NCI-H187 treated with DMSO at 0.1 percent for 48 hours (cell line): Measurements from ENCODE around the gene IRS2.
"Not testable (repeated sequence)": the region's sequence is repeated elsewhere in the genome, so short reads cannot be mapped to it uniquely, and the experiment has no call there.

ENCODE experiments used
- DNase-seq: peaks from one replicate; lab custom pipeline; 2025; lab: John Stamatoyannopoulos, UW

Gene IRS2

GRCh38 chr13:109732470-109733170 is 53.8 kb downstream of the IRS2 start:
- DNase-seq, result not testable (repeated sequence)

- DNase-seq, result no peak
Measured at GRCh38 chr13:109730812-109731335, 55.5 kb downstream of the IRS2 start.

- no peak for DNase-seq
Measured at GRCh38 chr13:109728791-109729731, 57.3 kb downstream of the IRS2 start.

DNA sequence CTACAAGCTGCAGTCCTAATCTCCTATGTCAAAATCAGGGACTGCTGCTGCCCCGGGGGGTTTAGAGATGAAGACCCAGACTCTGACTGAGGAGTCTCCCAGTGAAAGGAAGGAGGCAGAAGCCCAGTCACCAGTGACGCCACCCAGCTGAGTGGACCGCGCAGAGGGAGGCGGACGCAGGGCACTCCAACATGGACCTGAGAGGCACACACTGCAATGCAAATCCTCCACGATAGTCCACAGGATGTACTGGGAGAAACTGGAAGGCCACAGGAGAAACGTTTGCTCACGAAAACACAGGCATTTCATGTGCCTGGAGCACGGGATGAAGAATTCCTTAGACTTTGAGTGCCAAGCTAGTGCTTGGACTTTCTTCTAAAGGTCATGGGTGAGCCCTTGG is 58.3 kb downstream of the IRS2 start:
- DNase-seq, result no peak

GRCh38 chr13:109727251-109727650 is 59.1 kb downstream of the IRS2 start:
- DNase-seq, result no peak

DNA sequence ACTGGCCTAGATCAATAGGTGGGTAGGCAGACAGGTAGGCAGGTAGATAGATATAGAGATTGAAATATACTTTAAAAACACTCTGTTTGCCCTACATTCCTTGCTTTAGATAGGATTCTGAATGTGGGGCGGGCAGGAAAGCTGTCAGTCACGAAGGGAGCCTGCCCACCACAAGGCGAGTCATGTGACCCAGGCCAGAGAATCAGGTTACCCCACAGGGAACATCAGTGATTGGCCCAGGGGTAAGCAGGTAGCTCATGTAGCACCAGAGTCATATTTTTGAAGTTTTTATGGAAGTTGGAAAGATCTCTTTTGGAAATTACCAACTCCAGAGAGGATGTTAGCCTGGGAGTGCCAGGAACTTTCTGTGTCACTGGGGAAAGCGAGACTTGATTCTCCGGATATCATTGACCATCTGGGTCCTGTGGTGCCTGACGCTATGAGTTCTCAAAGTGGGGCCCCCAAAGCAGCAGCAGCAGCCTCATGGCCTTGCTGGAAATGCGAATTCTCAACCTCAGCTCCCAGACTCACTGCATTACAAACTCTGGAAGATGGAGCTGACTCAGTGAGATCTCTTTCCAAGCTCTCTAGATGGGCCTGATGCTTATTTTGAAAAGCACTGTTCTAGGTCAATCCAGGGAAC is 60.3 kb downstream of the IRS2 start:
- DNase-seq, result no peak

DNA sequence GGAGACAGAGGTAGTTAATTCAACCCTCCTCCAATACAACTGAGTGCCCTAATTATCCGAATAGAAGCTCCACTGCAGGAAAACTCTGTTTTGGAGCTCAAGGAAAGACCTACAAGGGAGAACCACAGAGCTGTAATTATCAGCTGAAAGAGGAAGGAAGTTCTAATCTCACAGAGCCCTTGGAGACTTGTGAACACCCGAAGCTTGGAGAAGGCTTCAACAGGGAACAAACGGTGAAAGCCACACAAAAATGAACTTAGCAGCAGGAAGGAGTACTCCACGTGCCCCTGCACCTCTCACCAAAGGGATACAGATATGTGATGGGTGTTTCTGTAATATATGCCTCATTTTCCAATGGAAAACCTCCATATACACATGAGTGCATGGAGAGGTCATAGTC is 61.1 kb downstream of the IRS2 start:
- DNase-seq, result no peak

GRCh38 chr13:109724603-109725002 is 61.8 kb downstream of the IRS2 start:
- no peak for DNase-seq

GRCh38 chr13:109723046-109723445 is 63.3 kb downstream of the IRS2 start:
- DNase-seq, result no peak

DNA sequence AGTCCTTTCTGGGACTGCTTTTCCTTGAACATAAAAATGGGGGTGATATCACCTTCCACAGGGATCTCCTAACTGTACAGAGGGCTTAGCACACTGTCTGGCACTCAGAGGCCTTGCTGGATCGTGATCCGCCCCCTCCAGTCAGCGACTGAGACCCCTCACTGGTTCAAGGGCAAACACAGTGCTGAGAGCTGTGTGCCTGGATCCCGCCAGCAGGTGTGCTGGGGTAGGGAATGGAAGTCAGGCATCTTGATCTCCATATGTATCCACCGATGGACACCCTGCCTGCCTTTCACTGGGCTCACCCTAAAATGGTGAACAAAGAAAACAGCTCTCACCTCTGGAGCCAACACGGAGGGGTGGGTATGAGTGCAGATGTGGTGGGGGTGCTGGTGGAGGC is 64.3 kb downstream of the IRS2 start:
- no peak for DNase-seq

DNA sequence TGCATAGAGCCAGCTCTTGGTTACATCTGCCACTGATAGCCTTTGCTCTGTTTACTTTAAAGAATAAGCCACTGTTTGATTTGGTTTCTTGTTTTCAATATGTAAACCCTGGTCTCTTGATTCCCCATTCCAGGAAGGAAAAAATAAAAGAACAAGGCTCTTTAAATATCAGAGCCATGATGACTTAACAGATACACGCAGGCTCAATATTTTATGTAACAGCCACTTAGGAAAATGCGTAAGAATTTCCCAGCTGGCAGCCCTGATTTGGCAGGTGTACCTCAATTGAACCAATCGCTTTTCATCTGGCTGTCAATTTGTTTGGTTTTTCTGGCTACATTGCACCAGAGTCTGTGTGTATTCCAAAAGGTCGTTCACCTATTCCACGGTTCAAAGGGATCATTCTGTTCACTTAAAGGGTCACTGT is 65.6 kb downstream of the IRS2 start:
- no peak for DNase-seq

- DNase-seq, result no peak
Measured at GRCh38 chr13:109719962-109720646, 66.3 kb downstream of the IRS2 start.

GRCh38 chr13:109718726-109719125 is 67.7 kb downstream of the IRS2 start:
- DNase-seq, result no peak

DNA sequence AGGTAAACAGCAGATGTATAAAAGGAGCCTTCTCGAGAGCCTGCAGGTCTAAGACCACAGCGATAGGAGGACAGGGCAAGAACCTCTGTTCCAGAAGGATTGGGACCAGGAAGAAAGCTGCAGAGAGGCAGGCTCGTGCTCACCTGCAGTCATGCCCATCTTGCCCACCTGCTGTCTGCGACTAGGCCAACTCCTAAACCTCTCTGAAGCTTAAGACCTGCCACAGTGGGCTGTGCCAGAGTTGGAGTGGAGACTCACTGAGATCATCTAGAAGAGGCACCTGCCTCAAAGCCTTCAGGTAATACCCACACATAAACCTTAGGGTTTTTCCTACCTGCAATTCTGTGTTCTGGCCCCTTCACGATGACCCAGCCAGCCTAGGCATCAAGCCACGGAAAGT is 68.7 kb downstream of the IRS2 start:
- no peak for DNase-seq

DNA sequence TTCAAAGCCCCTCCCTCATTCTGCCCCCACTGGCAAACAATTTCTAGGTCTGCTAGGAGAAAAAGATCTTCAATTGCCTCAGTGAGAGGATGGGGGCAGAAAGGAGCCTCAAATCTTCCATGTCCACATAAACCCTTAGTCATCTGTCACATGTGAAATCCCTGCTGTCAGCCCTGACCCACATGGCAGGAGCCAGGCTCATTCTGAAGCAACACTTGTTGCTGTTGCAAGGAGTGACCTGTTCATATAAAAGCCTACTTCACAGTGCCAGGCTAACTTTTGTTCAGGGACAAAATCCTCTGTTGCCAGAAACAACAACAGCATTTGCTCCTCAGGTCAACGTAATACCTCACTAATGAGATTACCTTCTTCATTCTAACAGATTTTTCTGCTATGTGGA is 70.5 kb downstream of the IRS2 start:
- DNase-seq, result no peak

- DNase-seq, result no peak
Measured at GRCh38 chr13:109713681-109714080, 72.7 kb downstream of the IRS2 start.

DNA sequence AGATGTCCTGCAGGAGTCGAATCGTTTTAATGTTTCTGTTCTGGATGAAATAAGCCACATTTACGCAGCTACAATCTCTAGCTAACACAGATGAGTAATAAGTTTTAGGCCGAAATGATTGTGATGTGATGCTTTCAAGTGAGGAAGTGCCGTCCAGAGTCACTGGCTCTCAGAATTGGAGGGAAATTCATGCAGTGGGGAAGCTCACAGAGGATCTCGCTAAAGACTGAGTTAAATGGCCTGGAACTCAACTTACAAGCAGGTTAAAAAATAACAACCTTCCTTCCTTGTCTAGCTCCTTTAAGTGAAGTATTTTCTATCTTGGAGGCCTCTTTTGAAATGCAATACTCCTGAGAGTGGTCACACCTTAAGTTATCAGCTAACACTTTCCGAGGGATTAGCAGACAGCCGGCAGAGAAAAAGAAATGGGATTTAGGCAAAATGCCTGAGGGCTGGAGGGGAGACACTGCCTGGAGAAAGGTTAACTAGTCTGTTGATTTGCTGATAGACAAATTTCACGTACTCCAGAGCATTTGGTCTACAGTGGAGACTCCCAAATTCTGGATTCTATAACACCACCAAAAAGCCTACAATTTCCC is 74.2 kb downstream of the IRS2 start:
- no peak for DNase-seq

GRCh38 chr13:109707742-109708617 is 78.4 kb downstream of the IRS2 start:
- DNase-seq, result no peak

- peak; percentile 99 for DNase-seq
Measured at GRCh38 chr13:109707044-109707741, 79.2 kb downstream of the IRS2 start.
